Right cardiac atrium (tissue), 5 donors: ENCODE data around the gene TRPV6. TPM values are rescaled to one million over a fixed set of nuclear protein-coding genes. Genes with fewer than 3 reads are reported as not detected.

Experiments
- ATAC-seq, 2 donors: fragments of 200-7000 bp; cut with Tn5 transposase; one replicate each; pipeline versions ENCODE4 v1.8.0 to v1.9.1; 2020; ENCODE audit warnings: moderate library complexity in 2 of 2, mild to moderate bottlenecking in 1 of 2
- DNase-seq, 3 donors: peaks; one replicate each; pipeline ENCODE4 v3.0.0-alpha.2; 2020
- H3K27ac ChIP-seq: one replicate; pipeline ENCODE4 v1.5.1; 2013; ENCODE audit warnings: mild to moderate bottlenecking, low read length, control low read depth, moderate library complexity
- H3K27me3 ChIP-seq: one replicate; pipeline ENCODE4 v1.6.1; 2013; ENCODE audit not compliant: control insufficient read depth, insufficient read depth
- H3K4me1 ChIP-seq: one replicate; pipeline ENCODE4 v1.6.1; 2013; ENCODE audit warnings: low read length; ENCODE audit not compliant: control insufficient read depth, insufficient read depth
- H3K4me3 ChIP-seq: one replicate; pipeline ENCODE4 v1.5.1; 2013; ENCODE audit warnings: low read length, control low read depth
- H3K9me3 ChIP-seq: one replicate; pipeline ENCODE4 v1.6.1; 2013; ENCODE audit warnings: low read length; ENCODE audit not compliant: control insufficient read depth
- WGBS: extraction: QIAGEN DNeasy Blood & Tissue Kit; methylation state at CpG from one replicate; pipeline ENCODE4 v1.1.7; 2013; 5-methylcytosine and 5-hydroxymethylcytosine counted together
- intact Hi-C, 4 donors: fragments of 100-400 bp; cut with DNase I; formaldehyde crosslinking; loops; one replicate each; pipeline versions ENCODE4 v1.11.0 to v1.14.0; 2022 to 2023
- polyA plus RNA-seq: library from polyadenylated mRNA; stranded (reverse); fragments of 200-250 nt; gene quantifications from one replicate; pipeline ENCODE4 v1.2.3, GENCODE V29; 2013
- total RNA-seq, 4 donors: library from RNA; stranded (reverse); fragmentation: NEBNext Ultra II Directional; extraction: Animal tissue kit (Norgen Biotek cat#: 25700); gene quantifications; one replicate each; pipeline ENCODE4 v1.2.1, GENCODE V29; 2021
- donor health status: healthy with polysubstance abuse.
- donor health status: DM: no; HTN: yes; CAD: no.
- donor health status: DM: no; HTN: no; CAD: no.
- donor health status: DM: no; HTN: yes; CAD: no; lungs with severe emphysema.
- donor health status: DM: yes; HTN: yes; CAD: no.

The TRPV6 gene
- total and polyA plus RNA-seq, 5 donors: not detected

DNA sequence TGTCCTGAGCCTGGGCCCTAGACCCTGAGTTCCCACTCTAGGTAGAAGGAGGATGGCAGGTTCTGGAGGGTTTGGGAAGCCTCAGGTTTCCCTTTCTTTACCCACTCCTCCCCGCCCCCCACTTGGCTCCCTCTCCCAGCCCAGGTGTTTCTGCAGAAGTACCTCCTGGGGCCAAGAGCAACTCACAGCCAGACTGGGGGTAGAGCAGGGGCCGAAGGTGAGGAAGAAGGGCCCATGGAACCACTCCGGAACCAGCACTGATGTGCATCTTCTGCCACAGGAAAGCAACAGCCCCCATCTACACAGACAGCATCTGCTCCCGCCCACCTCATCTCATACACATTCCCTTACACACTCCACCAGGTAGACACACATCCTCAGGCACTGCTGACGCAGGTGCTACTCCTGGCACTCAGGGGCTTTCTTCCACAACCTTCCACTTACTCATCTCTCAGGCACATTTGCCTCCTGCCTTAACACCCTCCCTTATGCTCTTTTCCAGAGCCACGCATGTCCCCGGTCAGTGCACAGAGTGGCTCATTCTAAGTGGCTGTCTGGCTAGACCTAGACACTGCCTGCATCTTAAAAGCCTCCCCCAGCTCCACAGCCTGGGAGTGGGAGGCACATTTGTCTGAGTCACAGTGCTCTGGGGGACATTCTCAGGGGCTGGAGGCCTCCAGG is 28.8 kb downstream of the TRPV6 start:
- ATAC-seq (no peak), DNase-seq (no peak)
- Histone ChIP-seq H3K9me3 (no peaks in the 10 kb centered on the region), H3K4me3 (no peak overlapping the region), H3K27ac (no peak overlapping the region), H3K4me1 (no peaks in the 10 kb centered on the region), H3K27me3 (no peaks in the 10 kb centered on the region)
- 78% methylated on average over 7 of the region's 7 CpGs for WGBS
- intact Hi-C loops: loop anchor here in 2 of 4 donors (5.0 to 10.0 kb wide), 2 partner anchors 358 to 361 kb away; no protein-coding TSS in a partner anchor

GRCh38 chr7:142855756-142856564 is 29.6 kb downstream of the TRPV6 start:
- Histone ChIP-seq H3K4me3 (peak overlapping the region; percentile 88), H3K9me3 (no peaks in the 10 kb centered on the region), H3K27ac (no peak overlapping the region), H3K27me3 (no peaks in the 10 kb centered on the region), H3K4me1 (no peaks in the 10 kb centered on the region)
- DNase-seq (peak; percentile 76 to 89 (median 87)), ATAC-seq (peak; percentile 51 to 68)
- 42% methylated on average over 12 of the region's 12 CpGs for WGBS
- intact Hi-C loops: loop anchor here in 2 of 4 donors (2.0 to 10.0 kb wide), 3 partner anchors 147 to 361 kb away; no protein-coding TSS in a partner anchor

GRCh38 chr7:142855114-142855743 is 30.3 kb downstream of the TRPV6 start:
- Histone ChIP-seq H3K27me3 (no peaks in the 10 kb centered on the region), H3K9me3 (no peaks in the 10 kb centered on the region), H3K4me1 (no peaks in the 10 kb centered on the region), H3K27ac (no peak overlapping the region), H3K4me3 (peak overlapping the region; percentile 88)
- ATAC-seq: peak; percentile 5 to 6
- WGBS: 3% methylated on average over 43 of the region's 43 CpGs
- intact Hi-C loops: loop anchor here in 2 of 4 donors (2.0 to 10.0 kb wide), 3 partner anchors 148 to 362 kb away; no protein-coding TSS in a partner anchor
- no peak for DNase-seq

DNA sequence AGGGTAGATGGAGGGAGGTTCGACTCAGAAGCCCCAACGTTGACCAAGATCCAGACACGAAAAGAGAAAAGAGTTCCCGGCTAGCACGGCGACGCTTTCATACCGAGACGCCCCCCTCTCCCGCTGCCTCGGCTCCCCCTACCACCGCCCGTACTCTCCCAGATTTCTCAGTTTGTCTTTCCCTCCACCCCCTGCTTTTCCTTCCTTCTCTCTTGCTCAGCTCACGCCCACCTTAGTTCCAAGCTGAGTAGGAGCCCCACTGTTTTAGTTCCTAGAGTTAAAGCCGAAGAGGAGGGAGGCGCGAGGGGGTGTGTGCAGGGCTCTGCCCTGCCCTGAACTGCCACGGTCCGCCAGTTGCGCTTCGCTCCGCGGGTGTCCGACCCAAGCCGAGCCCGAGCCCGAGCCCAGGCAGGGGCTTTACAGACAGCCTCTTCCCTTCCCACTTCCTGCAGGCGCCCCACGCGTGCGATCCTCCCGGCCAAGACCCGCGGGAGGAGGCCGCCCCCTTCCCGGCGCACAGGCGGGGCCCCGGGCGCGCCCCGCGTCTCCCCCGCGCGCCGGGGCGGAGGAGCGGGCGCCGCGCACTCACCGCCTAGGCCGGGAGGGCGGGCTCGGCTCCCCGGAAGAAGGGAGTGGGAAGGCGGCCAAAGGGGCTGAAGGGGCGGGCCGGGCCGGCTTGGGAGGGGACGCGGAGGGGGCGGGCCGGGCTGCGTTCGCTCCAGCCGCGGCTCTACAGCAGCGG is 31.0 kb downstream of the TRPV6 start, which contains the start of gene EPHB6:
TSS of gene EPHB6 (plus strand) at position 705 of the 742 bp plus-strand sequence. CDS start 8,152 bp downstream, outside the sequence.
- DNase-seq (peak; percentile 82 to 94 (median 94)), ATAC-seq (peak; percentile 83 to 91)
- no peaks in the 10 kb centered on the region for H3K4me1 ChIP-seq
- no peaks in the 10 kb centered on the region for H3K27me3 ChIP-seq
- WGBS: under 1% methylated on average over 70 of the region's 70 CpGs
- H3K4me3 ChIP-seq: peak within 1 kb of the TSS; percentile 88
- H3K9me3 ChIP-seq: no peaks in the 10 kb centered on the region
- intact Hi-C loops: loop anchor here in 3 of 4 donors (2.0 to 10.0 kb wide), 4 partner anchors 148 to 363 kb away; no protein-coding TSS in a partner anchor
- H3K27ac ChIP-seq: peak within 1 kb of the TSS; percentile 13

DNA sequence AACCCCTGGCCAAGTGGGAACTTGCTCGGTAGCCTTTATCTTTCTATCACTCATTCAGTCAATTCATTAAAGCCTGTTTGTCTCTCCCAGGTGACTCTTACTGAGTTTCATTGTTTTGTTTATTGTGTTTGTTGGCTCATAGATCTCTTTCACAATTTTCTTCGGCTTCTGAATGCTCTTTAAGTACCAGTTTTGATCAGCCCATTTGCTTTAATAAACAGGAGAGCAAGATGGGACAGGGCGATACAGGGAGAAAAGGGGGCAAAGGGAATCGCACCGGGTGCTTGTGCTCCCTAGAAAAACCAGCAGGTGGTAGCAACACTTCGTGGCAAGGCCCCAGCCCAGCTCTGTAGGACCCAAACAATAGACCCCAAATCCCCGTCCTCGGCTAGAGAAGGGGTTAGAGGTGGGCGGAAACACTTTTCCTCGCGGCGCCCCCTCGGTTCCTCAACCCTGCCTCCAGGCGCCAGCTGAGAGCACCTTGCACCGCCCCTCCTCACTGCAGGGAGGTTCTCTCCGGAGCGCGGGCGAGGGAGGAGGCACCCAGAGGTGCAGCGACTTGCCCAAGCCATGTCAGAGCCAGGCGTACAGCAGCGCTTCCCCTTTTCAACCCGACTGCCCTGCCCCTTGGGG is 31.7 kb downstream of the TRPV6 start:
- ATAC-seq (peak; percentile 74 to 81), DNase-seq (peak; percentile 62 to 82 (median 81))
- peak overlapping the region; percentile 13 for H3K27ac ChIP-seq
- H3K9me3 ChIP-seq: no peaks in the 10 kb centered on the region
- peak overlapping the region; percentile 88 for H3K4me3 ChIP-seq
- WGBS: under 1% methylated on average over 23 of the region's 23 CpGs
- no peaks in the 10 kb centered on the region for H3K4me1 ChIP-seq
- H3K27me3 ChIP-seq: no peaks in the 10 kb centered on the region
- intact Hi-C loops: loop anchor here in 3 of 4 donors (2.0 to 10.0 kb wide), 3 partner anchors 148 to 361 kb away; no protein-coding TSS in a partner anchor

- H3K9me3 ChIP-seq: no peaks in the 10 kb centered on the region
- intact Hi-C loops: loop anchor here in 2 of 4 donors (5.0 to 10.0 kb wide), 2 partner anchors 150 to 363 kb away; no protein-coding TSS in a partner anchor
- H3K4me3 ChIP-seq: no peak overlapping the region
- no peak for DNase-seq
- ATAC-seq: no peak
- no peaks in the 10 kb centered on the region for H3K4me1 ChIP-seq
- no peaks in the 10 kb centered on the region for H3K27me3 ChIP-seq
- no peak overlapping the region for H3K27ac ChIP-seq
These were observed 33.6 kb downstream of the TRPV6 start for GRCh38 chr7:142851919-142852318.

DNA sequence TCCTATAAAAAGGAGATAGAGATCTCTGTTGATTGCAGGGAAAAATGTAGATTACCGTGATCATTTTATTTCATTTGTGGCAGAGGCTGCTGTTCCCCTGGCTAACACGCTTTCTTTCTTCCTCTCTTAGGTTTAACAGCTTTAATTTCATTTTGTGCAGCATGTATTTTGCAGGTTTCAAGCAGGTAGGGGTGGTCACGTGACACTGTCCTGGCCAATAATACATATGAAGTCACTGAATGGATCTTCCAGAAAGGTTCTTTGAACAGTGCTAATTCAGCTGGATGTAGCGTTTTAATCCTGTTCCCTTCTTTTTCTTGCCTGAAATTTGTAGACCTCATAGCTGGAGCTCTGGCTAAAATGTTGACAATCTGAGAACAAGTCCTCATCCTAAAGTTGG is 34.3 kb downstream of the TRPV6 start:
- WGBS: 80% methylated on average over 4 of the region's 4 CpGs

DNA sequence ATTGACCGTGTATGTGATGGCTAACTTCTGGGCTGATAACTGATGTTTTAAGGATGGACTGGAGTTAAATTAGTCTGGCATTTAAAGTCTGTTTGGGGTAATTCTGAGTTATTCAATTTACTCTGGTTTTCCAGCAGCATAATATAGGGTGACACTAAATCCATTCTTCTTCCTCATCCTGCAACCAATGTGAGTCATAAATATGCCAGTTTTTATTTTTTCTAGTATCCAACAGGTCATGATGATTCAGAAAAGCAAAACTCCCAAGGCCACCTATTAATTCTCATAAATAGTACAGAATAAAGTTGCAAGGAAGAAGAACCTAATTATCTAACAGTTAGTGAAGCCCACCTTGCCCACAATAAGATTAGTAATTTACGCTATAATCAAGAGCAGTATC is 38.2 kb downstream of the TRPV6 start:
- ATAC-seq (no peak), DNase-seq (no peak)
- Histone ChIP-seq H3K4me1 (no peaks in the 10 kb centered on the region), H3K27ac (no peak overlapping the region), H3K4me3 (no peak overlapping the region), H3K9me3 (no peaks in the 10 kb centered on the region), H3K27me3 (no peaks in the 10 kb centered on the region)
- intact Hi-C loops: no loop called here
- 78% methylated on average over 2 of the region's 2 CpGs for WGBS

More for the DNA sequence above, 34.3 kb downstream of the TRPV6 start:
- Histone ChIP-seq H3K27me3 (no peaks in the 10 kb centered on the region), H3K9me3 (no peaks in the 10 kb centered on the region), H3K4me3 (no peak overlapping the region), H3K27ac (no peak overlapping the region), H3K4me1 (no peaks in the 10 kb centered on the region)
- no peak for ATAC-seq
- DNase-seq: no peak
- intact Hi-C loops: loop anchor here in 2 of 4 donors (5.0 to 10.0 kb wide), 2 partner anchors 151 to 364 kb away; no protein-coding TSS in a partner anchor

GRCh38 chr7:142842251-142842766 is 43.2 kb downstream of the TRPV6 start:
- H3K27me3 ChIP-seq: no peaks in the 10 kb centered on the region
- intact Hi-C loops: no loop called here

More at GRCh38 chr7:142842251-142842766, 43.2 kb downstream of the TRPV6 start:
- DNase-seq: no peak
- no peak for ATAC-seq
- no peaks in the 10 kb centered on the region for H3K9me3 ChIP-seq
- H3K27ac ChIP-seq: no peak overlapping the region
- WGBS: 46% methylated on average over 1 of the region's 1 CpG
- H3K4me3 ChIP-seq: no peak overlapping the region
- no peaks in the 10 kb centered on the region for H3K4me1 ChIP-seq
